B cell (primary cell): ENCODE results near the gene RNF11.

ENCODE experiments used
- CTCF ChIP-seq: fragments of 200-600 bp; IDR thresholded peaks from one replicate; pipeline ENCODE4 v1.8.0; 2022; ENCODE audit warnings: antibody characterized with exemption, mild to moderate bottlenecking
- EZH2 ChIP-seq: IDR thresholded peaks from 2 replicates; pipeline ENCODE4 v1.6.1; 2012; ENCODE audit warnings: borderline replicate concordance, low read depth, mild to moderate bottlenecking, moderate library complexity, low read length; ENCODE audit not compliant: insufficient read depth, poor library complexity, severe bottlenecking

DNA sequence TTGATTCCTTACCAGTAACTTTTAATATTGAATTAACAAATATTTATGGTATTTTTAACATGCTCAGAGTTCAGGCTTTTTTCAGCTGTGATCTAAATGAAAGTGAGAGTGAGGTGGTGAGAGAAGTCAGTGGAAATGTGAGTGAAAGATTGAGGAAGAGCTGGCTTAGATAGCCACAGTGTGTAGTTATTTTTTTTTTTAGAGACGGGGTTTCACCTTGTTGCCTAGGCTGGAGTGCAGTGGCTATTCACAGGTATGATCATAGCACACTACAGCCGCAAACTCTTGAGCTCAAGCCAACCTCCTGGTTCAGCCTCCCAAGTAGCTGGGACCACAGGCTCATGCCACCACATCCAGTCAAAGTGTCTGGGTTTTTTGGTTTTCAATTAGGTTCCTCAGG is 10.9 kb downstream of the RNF11 start:
- no peak for TF ChIP-seq EZH2
- TF ChIP-seq CTCF = no peak
